GM23338 (cell line): ENCODE results near the gene LST1. TPM values are rescaled to one million over a fixed set of nuclear protein-coding genes. Genes with fewer than 3 reads are reported as not detected.
A peak's percentile ranks its signal among the peaks of the same experiment; 100 is the strongest.

ENCODE experiments used
- ATAC-seq: fragments of 200-7000 bp; cut with Tn5 transposase; 3 replicates; pipeline ENCODE4 v1.9.1; 2020
- DNase-seq: peaks from one replicate; pipeline ENCODE4 v3.0.0-alpha.2; 2015; ENCODE audit warnings: low spot score
- H2AFZ ChIP-seq: fragments of 200-600 bp; sonication (generic); 2 replicates; pipeline ENCODE4 v1.8.0; 2016; ENCODE audit warnings: antibody characterized with exemption, mild to moderate bottlenecking, moderate library complexity
- H3F3A ChIP-seq: fragments of 200-600 bp; sonication (generic); replicated peaks from 2 replicates; pipeline ENCODE4 v1.8.0; 2017; ENCODE audit warnings: antibody characterized with exemption, mixed run types, low read depth
- H3K27ac ChIP-seq: fragments of 200-600 bp; sonication (generic); 2 replicates; pipeline ENCODE4 v1.6.1; 2016; ENCODE audit warnings: low read depth
- H3K27me3 ChIP-seq: fragments of 200-600 bp; sonication (generic); 2 replicates; pipeline ENCODE4 v1.8.0; 2016; ENCODE audit warnings: mild to moderate bottlenecking, mixed run types, moderate library complexity; ENCODE audit not compliant: insufficient read depth
- H3K36me3 ChIP-seq: fragments of 200-600 bp; sonication (generic); 2 replicates; pipeline ENCODE4 v1.8.0; 2016; ENCODE audit warnings: mild to moderate bottlenecking; ENCODE audit not compliant: insufficient read depth
- H3K4me1 ChIP-seq: fragments of 200-600 bp; sonication (generic); 2 replicates; pipeline ENCODE4 v1.8.0; 2016; ENCODE audit warnings: mild to moderate bottlenecking, moderate library complexity; ENCODE audit not compliant: insufficient read depth
- H3K4me2 ChIP-seq: fragments of 200-600 bp; sonication (generic); 2 replicates; pipeline ENCODE4 v1.7.1; 2017; ENCODE audit warnings: mixed run types
- H3K4me3 ChIP-seq: fragments of 200-600 bp; sonication (generic); 2 replicates; pipeline ENCODE4 v1.6.1; 2016; ENCODE audit warnings: mixed run types
- H3K79me2 ChIP-seq: fragments of 200-600 bp; sonication (generic); replicated peaks from 2 replicates; pipeline ENCODE4 v1.8.0; 2017; ENCODE audit warnings: mild to moderate bottlenecking; ENCODE audit not compliant: insufficient read depth
- H3K9me2 ChIP-seq: fragments of 200-600 bp; sonication (generic); 2 replicates; pipeline ENCODE4 v1.8.0; 2017; ENCODE audit not compliant: insufficient read depth
- H4K20me1 ChIP-seq: fragments of 200-600 bp; sonication (generic); replicated peaks from 2 replicates; pipeline ENCODE4 v1.8.0; 2017; ENCODE audit warnings: mild to moderate bottlenecking; ENCODE audit not compliant: insufficient read depth
- H3K27ac Mint-ChIP-seq: 2 replicates; pipeline ENCODE4 v1.8.0; 2020; ENCODE audit warnings: inconsistent platforms, mild to moderate bottlenecking, moderate library complexity, mixed read lengths
- H3K27me3 Mint-ChIP-seq: 3 replicates; pipeline ENCODE4 v1.8.0; 2022; ENCODE audit warnings: low read depth, mild to moderate bottlenecking, moderate library complexity, mixed read lengths, inconsistent platforms; ENCODE audit not compliant: insufficient read depth, poor library complexity
- H3K36me3 Mint-ChIP-seq: 3 replicates; pipeline ENCODE4 v1.8.0; 2021; ENCODE audit warnings: low read depth, mild to moderate bottlenecking, inconsistent platforms, moderate library complexity, mixed read lengths
- H3K4me1 Mint-ChIP-seq: 3 replicates; pipeline ENCODE4 v1.8.0; 2020; ENCODE audit warnings: mild to moderate bottlenecking, inconsistent platforms, mixed read lengths
- H3K4me3 Mint-ChIP-seq: 3 replicates; pipeline ENCODE4 v1.8.0; 2021; ENCODE audit warnings: moderate library complexity, mild to moderate bottlenecking, inconsistent platforms, mixed read lengths
- H3K9me3 Mint-ChIP-seq: 3 replicates; pipeline ENCODE4 v1.8.0; 2020; ENCODE audit warnings: moderate library complexity, mild to moderate bottlenecking, inconsistent platforms, mixed read lengths
- CREB1 ChIP-seq: fragments of 250-450 bp; sonication (Bioruptor Pico); IDR thresholded peaks from 2 replicates; pipeline ENCODE4 v1.5.0; 2020; ENCODE audit warnings: low read depth, mild to moderate bottlenecking, moderate library complexity
- EZH2 ChIP-seq: fragments of 200-600 bp; sonication (generic); IDR thresholded peaks from one replicate; pipeline ENCODE4 v1.8.0; 2017; ENCODE audit warnings: antibody characterized with exemption, mild to moderate bottlenecking, low read depth; ENCODE audit not compliant: unreplicated experiment
- STAT1 ChIP-seq: IDR thresholded peaks from one replicate; pipeline ENCODE4 v1.6.1; 2016; ENCODE audit warnings: antibody characterized with exemption; ENCODE audit not compliant: unreplicated experiment
- ZNF462 ChIP-seq: fragments of 250-450 bp; sonication (Bioruptor Pico); IDR thresholded peaks from 2 replicates; pipeline ENCODE4 v1.5.0; 2020; ENCODE audit warnings: mild to moderate bottlenecking, moderate library complexity
- polyA plus RNA-seq: library from polyadenylated mRNA; unstranded; fragments of >200 nt; fragmentation: Nextera tagmentation; extraction: Ambion mirVana; gene quantifications from 2 replicates; pipeline ENCODE4 v1.2.1, GENCODE V29; 2016
- total RNA-seq: library from RNA; depleted of rRNA; stranded (reverse); fragments of >200 nt; shearing (Covaris generic); gene quantifications from 2 replicates; pipeline ENCODE4 v1.2.3, GENCODE V29; 2014

The LST1 gene
- total and polyA plus RNA-seq, 2 experiments from 2014 or later, result 0.37 TPM; not detected in 1

GRCh38 chr6:31614075-31614619 is 28.1 kb downstream of the LST1 start:
- ATAC-seq (no peak), DNase-seq (no peak)
- Histone ChIP-seq H4K20me1 (no peaks in the 10 kb centered on the region), H3K79me2 (no peaks in the 10 kb centered on the region; the same call in 1 of the 2 replicates), H3K4me1 (peaks cover 28% of the 10 kb centered on the region), H2AFZ (peak overlapping the region; percentile 32; the same call in 1 of the 2 replicates), H3K4me2 (peak overlapping the region; percentile 65; the same call in 1 of the 2 replicates), H3K36me3 (no peaks in the 10 kb centered on the region), H3K4me3 (no peak overlapping the region), H3K27ac (no peak overlapping the region), H3K9me2 (no peaks in the 10 kb centered on the region), H3F3A (no peaks in the 10 kb centered on the region), H3K27me3 (no peaks in the 10 kb centered on the region)
- Mint-ChIP-seq H3K27me3 (peaks cover 9% of the 10 kb centered on the region), H3K9me3 (no peaks in the 10 kb centered on the region), H3K36me3 (peaks cover 2% of the 10 kb centered on the region; the same call in 1 of the 3 replicates), H3K4me1 (peaks cover 31% of the 10 kb centered on the region), H3K4me3 (no peak overlapping the region; the same call in 2 of the 3 replicates), H3K27ac (no peak overlapping the region)
- TF ChIP-seq EZH2, result no peak
- TF ChIP-seq STAT1, result no peak
- TF ChIP-seq CREB1 (CRISPR knock-in tag), result no peak
- no peak for TF ChIP-seq ZNF462
